HG03139 (cell line): ENCODE results near the gene HHIP.

Experiments used
- ATAC-seq: cut with Tn5 transposase; IDR thresholded peaks from one replicate; pipeline ENCODE4 v1.9.1; 2021; ENCODE audit not compliant: unreplicated experiment

The HHIP gene

GRCh38 chr4:144656850-144657249, 10.9 kb downstream of the HHIP start:
- ATAC-seq: no peak

DNA sequence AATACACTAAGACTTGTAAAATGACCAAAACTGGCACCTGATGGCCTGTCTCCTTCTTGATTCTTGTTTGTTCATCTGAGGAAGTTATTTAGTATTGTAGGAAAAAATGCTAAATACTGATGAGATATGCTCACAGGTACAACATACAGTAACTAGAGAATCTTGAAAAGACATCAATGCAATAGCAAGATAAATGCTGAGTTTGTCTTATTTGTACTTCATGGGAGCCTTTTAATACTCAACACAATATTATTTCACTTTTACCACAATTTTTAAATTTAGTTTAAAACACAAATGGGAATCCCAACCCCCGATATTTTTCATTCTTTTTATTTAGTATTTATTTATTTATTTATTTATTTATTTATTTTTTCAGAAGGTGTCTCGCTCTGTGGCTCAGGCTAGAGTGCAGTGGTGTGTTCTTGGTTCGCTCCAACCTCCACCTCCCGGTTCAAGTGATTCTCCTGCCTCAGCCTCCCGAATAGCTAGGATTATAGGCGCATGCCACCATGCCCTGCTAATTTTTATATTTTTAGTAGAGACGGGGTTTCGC, 12.1 kb downstream of the HHIP start:
- ATAC-seq: no peak

DNA sequence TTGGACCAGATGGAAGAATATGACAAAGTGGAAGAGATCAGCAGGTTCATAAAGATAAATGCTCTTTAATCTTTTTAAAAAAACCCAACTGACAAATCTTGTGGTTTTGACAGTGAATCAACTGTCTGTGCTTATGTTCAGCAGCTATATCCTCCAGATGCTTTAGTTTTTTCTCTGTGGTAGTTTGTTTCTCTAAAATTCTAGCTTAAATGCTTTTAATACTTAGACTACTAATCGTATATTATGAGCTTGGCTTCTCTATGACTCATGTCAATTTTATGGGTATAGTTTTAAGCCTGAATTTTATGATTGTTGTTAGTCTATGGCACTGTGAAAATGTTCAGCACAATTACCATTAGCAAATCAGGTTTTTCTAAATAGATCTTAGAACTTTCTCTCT, 12.9 kb downstream of the HHIP start:
- ATAC-seq: no peak

DNA sequence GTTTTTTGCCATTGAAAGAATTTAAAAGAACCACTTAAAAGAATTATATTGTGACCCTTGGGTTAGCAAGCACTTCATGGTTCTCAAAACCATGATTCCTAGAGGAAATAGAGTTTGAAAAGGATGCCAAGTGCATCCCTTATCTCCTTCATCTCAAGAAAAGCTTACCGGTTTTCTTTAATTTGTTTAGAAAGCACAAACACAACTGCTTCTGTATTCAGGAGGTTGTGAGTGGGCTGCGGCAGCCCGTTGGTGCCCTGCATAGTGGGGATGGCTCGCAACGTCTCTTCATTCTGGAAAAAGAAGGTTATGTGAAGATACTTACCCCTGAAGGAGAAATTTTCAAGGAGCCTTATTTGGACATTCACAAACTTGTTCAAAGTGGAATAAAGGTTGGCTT, 13.5 kb downstream of the HHIP start:
- ATAC-seq: no peak

DNA sequence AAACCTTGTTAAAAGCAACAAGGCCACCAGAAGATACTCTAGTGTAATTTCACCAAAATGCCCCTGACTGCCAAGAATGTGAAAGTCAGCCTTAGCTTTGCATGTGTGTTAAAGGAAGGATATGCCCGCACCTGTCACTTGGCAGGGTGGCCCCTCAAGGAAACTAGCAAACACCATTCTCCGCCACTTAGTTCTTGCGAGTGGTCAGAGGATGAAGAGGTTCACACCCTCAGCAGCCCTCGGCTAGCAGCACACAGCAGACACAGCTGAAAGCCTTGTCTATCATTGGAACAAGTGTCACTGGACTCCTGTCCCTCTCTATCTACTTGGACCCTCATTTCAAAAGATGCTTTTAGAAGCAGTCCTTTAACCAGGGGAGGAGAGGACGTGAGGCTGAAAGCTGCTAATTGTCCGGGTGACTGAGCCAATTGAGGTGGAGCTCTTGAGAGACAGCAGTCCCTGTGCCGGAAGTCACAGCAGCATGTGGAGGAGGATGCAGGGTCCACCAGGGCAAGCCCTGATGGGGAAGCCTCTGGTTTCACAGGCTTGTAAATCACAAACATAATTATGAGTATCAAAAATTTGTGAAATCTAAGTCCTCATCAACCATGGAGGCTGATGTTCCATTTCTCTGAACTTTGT, 18.0 kb downstream of the HHIP start:
- no peak for ATAC-seq

GRCh38 chr4:144666539-144667175, 20.7 kb downstream of the HHIP start:
- ATAC-seq: no peak

DNA sequence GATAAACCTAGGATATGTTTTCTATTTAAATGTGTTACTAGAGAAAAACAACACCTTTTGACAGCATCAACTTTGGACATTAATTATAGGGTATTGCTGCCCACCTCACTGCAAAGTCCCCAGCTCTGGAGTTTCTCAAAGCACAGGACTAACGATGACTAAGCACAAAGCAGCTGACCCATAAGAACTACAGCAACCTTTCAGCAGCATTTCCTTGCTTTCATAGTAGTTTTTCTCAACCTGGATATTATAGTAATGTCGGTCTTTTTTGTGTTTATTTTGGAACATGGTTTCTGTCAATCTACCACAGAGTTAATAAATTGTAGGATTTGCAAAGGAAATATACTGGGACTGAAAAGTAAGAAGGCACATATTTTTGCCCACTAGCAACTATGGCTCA, 21.5 kb downstream of the HHIP start:
- ATAC-seq: no peak

DNA sequence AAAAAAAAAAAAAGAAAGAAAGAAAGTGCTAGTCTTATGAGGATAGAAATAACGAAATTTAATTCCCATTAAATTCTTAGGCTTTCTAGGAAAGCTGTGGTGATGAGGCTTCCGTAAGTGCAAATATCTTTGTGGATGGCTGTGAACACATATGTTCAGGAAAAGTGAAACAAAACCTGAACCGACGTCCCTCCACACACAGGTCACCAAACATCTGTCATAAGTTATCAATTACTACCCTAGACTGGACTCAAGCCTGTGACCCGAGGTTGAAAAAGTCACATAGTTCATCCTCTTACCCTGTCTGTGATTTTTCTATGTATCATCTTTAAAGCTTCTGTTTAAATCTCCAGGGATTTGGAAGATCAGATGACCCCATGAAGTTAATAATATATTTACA, 24.8 kb downstream of the HHIP start:
- no peak for ATAC-seq

DNA sequence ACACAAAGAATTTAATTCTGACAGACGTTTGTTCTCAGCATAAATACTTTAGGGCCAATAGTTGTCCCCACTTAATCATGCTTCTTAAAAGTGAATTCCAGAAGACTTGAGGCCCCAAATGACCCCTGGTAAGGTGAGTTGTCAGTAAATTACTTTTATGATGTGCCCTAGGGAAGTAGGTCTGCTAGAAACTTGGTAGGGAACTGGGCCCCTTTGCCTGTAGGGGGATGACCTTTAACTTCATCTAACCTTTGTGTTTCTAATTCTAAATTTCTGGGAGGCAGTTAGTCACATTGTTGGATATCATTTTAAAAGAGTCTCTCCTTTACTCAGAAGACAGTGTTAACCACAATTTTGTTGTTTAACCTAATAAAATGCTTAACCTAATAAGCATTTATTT, 28.8 kb downstream of the HHIP start:
- no peak for ATAC-seq

GRCh38 chr4:144681806-144682205, 35.9 kb downstream of the HHIP start:
- no peak for ATAC-seq

GRCh38 chr4:144683516-144683915, 37.6 kb downstream of the HHIP start:
- no peak for ATAC-seq

- no peak for ATAC-seq
These were observed 40.0 kb downstream of the HHIP start for GRCh38 chr4:144685911-144686310.

- ATAC-seq: no peak
These were observed 41.0 kb downstream of the HHIP start for GRCh38 chr4:144686921-144687320.

DNA sequence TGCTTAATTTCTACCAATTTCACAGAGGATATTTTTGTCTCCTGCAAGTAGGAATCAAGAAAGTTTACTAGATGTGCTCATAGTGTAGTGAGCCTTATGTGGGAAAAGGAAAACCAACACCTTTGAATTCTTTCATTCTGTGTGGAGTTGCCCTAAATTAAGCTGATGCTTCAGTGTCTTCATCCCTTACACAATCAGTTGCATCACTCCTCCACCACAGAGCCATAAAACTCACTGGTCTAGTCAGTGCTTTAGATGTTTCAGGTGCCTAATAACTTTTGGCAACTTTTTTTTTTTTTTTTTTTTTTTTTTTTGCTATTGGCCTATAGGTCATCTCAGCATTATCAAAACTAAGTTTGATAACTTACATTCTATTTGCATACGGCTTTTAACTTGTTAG, 41.5 kb downstream of the HHIP start:
- ATAC-seq: no peak

- no peak for ATAC-seq
These were observed 42.1 kb downstream of the HHIP start for GRCh38 chr4:144688035-144688569.

DNA sequence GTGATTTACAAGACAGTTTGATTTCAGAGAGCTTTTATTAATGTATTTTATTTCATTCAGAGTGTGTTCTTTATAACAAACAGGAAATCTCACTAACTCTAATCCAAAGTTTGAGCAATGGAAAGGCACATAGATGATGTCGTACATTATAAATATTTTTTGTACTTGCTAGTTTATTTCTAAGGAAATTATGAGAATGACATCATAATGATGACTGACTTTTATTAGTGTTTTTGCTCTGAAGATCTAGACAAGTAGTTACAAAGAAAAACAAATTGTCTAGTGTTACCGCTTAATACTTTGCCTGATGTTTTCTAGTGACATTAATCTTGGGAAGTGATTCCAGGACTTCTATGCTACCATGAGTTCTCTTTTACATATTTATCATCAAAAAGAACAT, 43.2 kb downstream of the HHIP start:
- no peak for ATAC-seq

- no peak for ATAC-seq
These were observed 49.8 kb downstream of the HHIP start for GRCh38 chr4:144695721-144696120.

DNA sequence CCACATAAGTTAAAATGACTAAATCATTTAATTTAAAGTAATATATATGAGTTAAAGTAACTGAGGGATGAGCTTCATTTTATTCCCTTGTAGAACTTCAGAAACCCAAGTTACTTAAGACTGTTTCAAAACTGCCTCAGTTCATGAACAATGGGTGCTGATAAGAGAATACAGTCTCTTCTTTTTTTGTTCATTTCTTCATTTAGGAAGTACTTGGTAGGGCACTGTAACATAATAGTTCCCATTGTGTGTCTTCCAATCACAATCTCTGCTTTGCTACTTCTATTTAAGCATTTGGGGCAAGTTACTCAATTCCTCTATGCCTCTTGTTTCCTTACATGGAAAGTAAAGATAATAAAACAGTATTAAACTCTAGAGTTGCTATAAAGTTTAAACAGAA, 50.4 kb downstream of the HHIP start:
- no peak for ATAC-seq

GRCh38 chr4:144699565-144699964, 53.6 kb downstream of the HHIP start:
- no peak for ATAC-seq

- no peak for ATAC-seq
These were observed 55.8 kb downstream of the HHIP start for GRCh38 chr4:144701683-144702233.

GRCh38 chr4:144703494-144703893, 57.5 kb downstream of the HHIP start:
- ATAC-seq: no peak
